Astrocyte of the spinal cord (primary cell): ENCODE results near the gene CAMTA1.

Experiments used
- DNase-seq: peaks from one replicate; pipeline ENCODE4 v3.0.0; 2011; ENCODE audit warnings: low read depth, low spot score
- H3K4me3 ChIP-seq: 2 replicates; pipeline ENCODE4 v1.5.1; 2011; ENCODE audit warnings: low read depth, mild to moderate bottlenecking, low read length, moderate library complexity
- CTCF ChIP-seq: IDR thresholded peaks from 2 replicates; pipeline ENCODE4 v1.5.1; 2012; ENCODE audit warnings: low read depth, mild to moderate bottlenecking, low read length, inconsistent platforms
- in situ Hi-C: cut with HindIII; loops from 2 replicates; pipeline ENCODE4 v1.10.0; 2017; ENCODE audit warnings: low sequenced_read_pairs

Gene CAMTA1

GRCh38 chr1:7755448-7755847 is 970.2 kb downstream of the CAMTA1 start:
- no peak for DNase-seq
- H3K4me3 ChIP-seq, result no peak overlapping the region
- peak; percentile 61 for TF ChIP-seq CTCF
- in situ Hi-C loops, result no loop called here

- no peak for DNase-seq
- in situ Hi-C loops, result no loop called here
- H3K4me3 ChIP-seq, result no peak overlapping the region
- TF ChIP-seq CTCF, result no peak
These were observed 975.0 kb downstream of the CAMTA1 start for GRCh38 chr1:7760245-7760644.

GRCh38 chr1:7761103-7761502 is 975.8 kb downstream of the CAMTA1 start:
- H3K4me3 ChIP-seq, result no peak overlapping the region
- no peak for TF ChIP-seq CTCF
- DNase-seq, result no peak
- in situ Hi-C loops, result no loop called here

- no peak overlapping the region for H3K4me3 ChIP-seq
- in situ Hi-C loops, result no loop called here
- TF ChIP-seq CTCF, result no peak
- no peak for DNase-seq
These were observed 981.9 kb downstream of the CAMTA1 start for GRCh38 chr1:7767176-7767575.

GRCh38 chr1:7768583-7768982 is 983.3 kb downstream of the CAMTA1 start:
- no peak for TF ChIP-seq CTCF
- DNase-seq, result no peak
- no peak overlapping the region for H3K4me3 ChIP-seq
- in situ Hi-C loops, result no loop called here

GRCh38 chr1:7769673-7770412 is 984.6 kb downstream of the CAMTA1 start:
- no peak overlapping the region for H3K4me3 ChIP-seq
- in situ Hi-C loops, result no loop called here
- DNase-seq, result no peak
- TF ChIP-seq CTCF, result no peak
